CD1c-positive myeloid dendritic cell (primary cell): ENCODE measurements around the gene DERL3.
"Not testable (repeated sequence)": the region's sequence is repeated elsewhere in the genome, so short reads cannot be mapped to it uniquely, and the experiment has no call there.

Source experiments
- DNase-seq: peaks from one replicate; pipeline ENCODE4 v3.0.0-alpha.2; 2016; ENCODE audit errors: extremely low spot score

Gene DERL3

GRCh38 chr22:23838681-23839468 is at the start of gene DERL3:
DERL3 (minus strand) TSS chr22:23839006; CDS start chr22:23838987, 19 bp downstream.
- peak; percentile 98 for DNase-seq

- DNase-seq = no peak
These were observed 45.3 kb upstream of the DERL3 start for GRCh38 chr22:23884140-23884539.

- DNase-seq = no peak
These were observed 44.9 kb upstream of the DERL3 start for GRCh38 chr22:23883658-23884057.

- no peak for DNase-seq
These were observed 43.6 kb upstream of the DERL3 start for GRCh38 chr22:23882370-23882769.

GRCh38 chr22:23878219-23878618 is 39.4 kb upstream of the DERL3 start:
- no peak for DNase-seq

- DNase-seq = no peak
These were observed 38.8 kb upstream of the DERL3 start for GRCh38 chr22:23877566-23877965.

GRCh38 chr22:23875801-23876200 is 37.0 kb upstream of the DERL3 start:
- no peak for DNase-seq

- no peak for DNase-seq
These were observed 36.1 kb upstream of the DERL3 start for GRCh38 chr22:23874871-23875270.

GRCh38 chr22:23868580-23868979 is 29.8 kb upstream of the DERL3 start:
- DNase-seq = no peak

- not testable (repeated sequence) for DNase-seq
These were observed 25.8 kb upstream of the DERL3 start for GRCh38 chr22:23864499-23865154.

- DNase-seq = peak; percentile 44
These were observed 23.3 kb upstream of the DERL3 start for GRCh38 chr22:23862103-23862502.

- not testable (repeated sequence) for DNase-seq
These were observed 21.4 kb upstream of the DERL3 start for GRCh38 chr22:23860187-23860586.

GRCh38 chr22:23859201-23859600 is 20.4 kb upstream of the DERL3 start:
- DNase-seq = no peak

GRCh38 chr22:23858484-23858815 is 19.6 kb upstream of the DERL3 start:
- no peak for DNase-seq

GRCh38 chr22:23857606-23858483 is 19.0 kb upstream of the DERL3 start, which contains the start of gene SLC2A11:
SLC2A11 (plus strand) TSS chr22:23857875; CDS start chr22:23858000, 125 bp downstream.
- DNase-seq = peak; percentile 99

- DNase-seq = peak; percentile 36
These were observed 18.2 kb upstream of the DERL3 start for GRCh38 chr22:23856721-23857605.

GRCh38 chr22:23850136-23850611 is 11.4 kb upstream of the DERL3 start:
- DNase-seq = no peak

GRCh38 chr22:23849009-23850006 is 10.5 kb upstream of the DERL3 start:
- DNase-seq = peak; percentile 91

GRCh38 chr22:23847991-23848864 is 9.4 kb upstream of the DERL3 start:
- DNase-seq = no peak
